GM23338 (cell line): ENCODE data around the gene GALR2. TPM values are rescaled to one million over a fixed set of nuclear protein-coding genes. Genes with fewer than 3 reads are reported as not detected.
A peak's percentile ranks its signal among the peaks of the same experiment; 100 is the strongest.

Experiments
- ATAC-seq: fragments of 200-7000 bp; cut with Tn5 transposase; 3 replicates; pipeline ENCODE4 v1.9.1; 2020
- DNase-seq: peaks from one replicate; pipeline ENCODE4 v3.0.0-alpha.2; 2015; ENCODE audit warnings: low spot score
- H2AFZ ChIP-seq: fragments of 200-600 bp; sonication (generic); 2 replicates; pipeline ENCODE4 v1.8.0; 2016; ENCODE audit warnings: antibody characterized with exemption, mild to moderate bottlenecking, moderate library complexity
- H3F3A ChIP-seq: fragments of 200-600 bp; sonication (generic); replicated peaks from 2 replicates; pipeline ENCODE4 v1.8.0; 2017; ENCODE audit warnings: antibody characterized with exemption, mixed run types, low read depth
- H3K27ac ChIP-seq: fragments of 200-600 bp; sonication (generic); 2 replicates; pipeline ENCODE4 v1.6.1; 2016; ENCODE audit warnings: low read depth
- H3K27me3 ChIP-seq: fragments of 200-600 bp; sonication (generic); 2 replicates; pipeline ENCODE4 v1.8.0; 2016; ENCODE audit warnings: mild to moderate bottlenecking, mixed run types, moderate library complexity; ENCODE audit not compliant: insufficient read depth
- H3K36me3 ChIP-seq: fragments of 200-600 bp; sonication (generic); 2 replicates; pipeline ENCODE4 v1.8.0; 2016; ENCODE audit warnings: mild to moderate bottlenecking; ENCODE audit not compliant: insufficient read depth
- H3K4me1 ChIP-seq: fragments of 200-600 bp; sonication (generic); 2 replicates; pipeline ENCODE4 v1.8.0; 2016; ENCODE audit warnings: mild to moderate bottlenecking, moderate library complexity; ENCODE audit not compliant: insufficient read depth
- H3K4me2 ChIP-seq: fragments of 200-600 bp; sonication (generic); 2 replicates; pipeline ENCODE4 v1.7.1; 2017; ENCODE audit warnings: mixed run types
- H3K4me3 ChIP-seq: fragments of 200-600 bp; sonication (generic); 2 replicates; pipeline ENCODE4 v1.6.1; 2016; ENCODE audit warnings: mixed run types
- H3K79me2 ChIP-seq: fragments of 200-600 bp; sonication (generic); replicated peaks from 2 replicates; pipeline ENCODE4 v1.8.0; 2017; ENCODE audit warnings: mild to moderate bottlenecking; ENCODE audit not compliant: insufficient read depth
- H3K9me2 ChIP-seq: fragments of 200-600 bp; sonication (generic); 2 replicates; pipeline ENCODE4 v1.8.0; 2017; ENCODE audit not compliant: insufficient read depth
- H4K20me1 ChIP-seq: fragments of 200-600 bp; sonication (generic); replicated peaks from 2 replicates; pipeline ENCODE4 v1.8.0; 2017; ENCODE audit warnings: mild to moderate bottlenecking; ENCODE audit not compliant: insufficient read depth
- H3K27ac Mint-ChIP-seq: 2 replicates; pipeline ENCODE4 v1.8.0; 2020; ENCODE audit warnings: inconsistent platforms, mild to moderate bottlenecking, moderate library complexity, mixed read lengths
- H3K27me3 Mint-ChIP-seq: 3 replicates; pipeline ENCODE4 v1.8.0; 2022; ENCODE audit warnings: low read depth, mild to moderate bottlenecking, moderate library complexity, mixed read lengths, inconsistent platforms; ENCODE audit not compliant: insufficient read depth, poor library complexity
- H3K36me3 Mint-ChIP-seq: 3 replicates; pipeline ENCODE4 v1.8.0; 2021; ENCODE audit warnings: low read depth, mild to moderate bottlenecking, inconsistent platforms, moderate library complexity, mixed read lengths
- H3K4me1 Mint-ChIP-seq: 3 replicates; pipeline ENCODE4 v1.8.0; 2020; ENCODE audit warnings: mild to moderate bottlenecking, inconsistent platforms, mixed read lengths
- H3K4me3 Mint-ChIP-seq: 3 replicates; pipeline ENCODE4 v1.8.0; 2021; ENCODE audit warnings: moderate library complexity, mild to moderate bottlenecking, inconsistent platforms, mixed read lengths
- H3K9me3 Mint-ChIP-seq: 3 replicates; pipeline ENCODE4 v1.8.0; 2020; ENCODE audit warnings: moderate library complexity, mild to moderate bottlenecking, inconsistent platforms, mixed read lengths
- CREB1 ChIP-seq: fragments of 250-450 bp; sonication (Bioruptor Pico); IDR thresholded peaks from 2 replicates; pipeline ENCODE4 v1.5.0; 2020; ENCODE audit warnings: low read depth, mild to moderate bottlenecking, moderate library complexity
- EZH2 ChIP-seq: fragments of 200-600 bp; sonication (generic); IDR thresholded peaks from one replicate; pipeline ENCODE4 v1.8.0; 2017; ENCODE audit warnings: antibody characterized with exemption, mild to moderate bottlenecking, low read depth; ENCODE audit not compliant: unreplicated experiment
- EZH2phosphoT487 ChIP-seq: fragments of 200-600 bp; sonication (generic); IDR thresholded peaks from one replicate; pipeline ENCODE4 v1.8.1; 2018; ENCODE audit warnings: antibody characterized with exemption; ENCODE audit not compliant: unreplicated experiment
- JUNB ChIP-seq: IDR thresholded peaks from one replicate; pipeline ENCODE4 v1.6.1; 2016; ENCODE audit warnings: antibody characterized with exemption; ENCODE audit not compliant: unreplicated experiment
- NANOG ChIP-seq: IDR thresholded peaks from 2 replicates; pipeline ENCODE4 v1.6.1; 2016; ENCODE audit warnings: antibody characterized with exemption, borderline replicate concordance
- POLR2AphosphoS5 ChIP-seq: IDR thresholded peaks from 2 replicates; pipeline ENCODE4 v1.6.1; 2016; ENCODE audit warnings: antibody characterized with exemption, low read depth
- STAT1 ChIP-seq: IDR thresholded peaks from one replicate; pipeline ENCODE4 v1.6.1; 2016; ENCODE audit warnings: antibody characterized with exemption; ENCODE audit not compliant: unreplicated experiment
- ZNF114 ChIP-seq: fragments of 250-450 bp; sonication (Bioruptor Pico); IDR thresholded peaks from 2 replicates; pipeline ENCODE4 v1.5.0; 2020; ENCODE audit warnings: mild to moderate bottlenecking, moderate library complexity
- ZNF331 ChIP-seq: fragments of 250-450 bp; sonication (Bioruptor Pico); IDR thresholded peaks from 2 replicates; pipeline ENCODE4 v1.5.0; 2020; ENCODE audit warnings: low read depth, mild to moderate bottlenecking, moderate library complexity
- polyA plus RNA-seq: library from polyadenylated mRNA; unstranded; fragments of >200 nt; fragmentation: Nextera tagmentation; extraction: Ambion mirVana; gene quantifications from 2 replicates; pipeline ENCODE4 v1.2.1, GENCODE V29; 2016
- total RNA-seq: library from RNA; depleted of rRNA; stranded (reverse); fragments of >200 nt; shearing (Covaris generic); gene quantifications from 2 replicates; pipeline ENCODE4 v1.2.3, GENCODE V29; 2014
- TF ChIP-seq, protein P1 (sequence below), 2 experiments: fragments of 200-600 bp in 1 of 2; sonication (generic) in 1 of 2; conservative IDR thresholded peaks; 2 replicates each; pipeline versions ENCODE4 v1.5.1 to v1.6.1; 2016 to 2017; ENCODE audit warnings: antibody characterized with exemption in 2 of 2, low read depth in 2 of 2, mild to moderate bottlenecking in 2 of 2, moderate library complexity in 1 of 2
- TF ChIP-seq, protein P2 (sequence below): IDR thresholded peaks from 2 replicates; pipeline ENCODE4 v1.6.1; 2016; ENCODE audit warnings: antibody characterized with exemption
- TF ChIP-seq, protein P3 (sequence below): fragments of 250-450 bp; sonication (Bioruptor Pico); IDR thresholded peaks from 2 replicates; pipeline ENCODE4 v1.5.0; 2020; ENCODE audit warnings: mild to moderate bottlenecking, moderate library complexity
- TF ChIP-seq, protein P4 (sequence below): IDR thresholded peaks from one replicate; pipeline ENCODE4 v1.6.1; 2018; ENCODE audit warnings: antibody characterized with exemption; ENCODE audit not compliant: unreplicated experiment

Gene GALR2
- total and polyA plus RNA-seq, 2 experiments from 2014 or later = 0.50 to 2.2 TPM

DNA sequence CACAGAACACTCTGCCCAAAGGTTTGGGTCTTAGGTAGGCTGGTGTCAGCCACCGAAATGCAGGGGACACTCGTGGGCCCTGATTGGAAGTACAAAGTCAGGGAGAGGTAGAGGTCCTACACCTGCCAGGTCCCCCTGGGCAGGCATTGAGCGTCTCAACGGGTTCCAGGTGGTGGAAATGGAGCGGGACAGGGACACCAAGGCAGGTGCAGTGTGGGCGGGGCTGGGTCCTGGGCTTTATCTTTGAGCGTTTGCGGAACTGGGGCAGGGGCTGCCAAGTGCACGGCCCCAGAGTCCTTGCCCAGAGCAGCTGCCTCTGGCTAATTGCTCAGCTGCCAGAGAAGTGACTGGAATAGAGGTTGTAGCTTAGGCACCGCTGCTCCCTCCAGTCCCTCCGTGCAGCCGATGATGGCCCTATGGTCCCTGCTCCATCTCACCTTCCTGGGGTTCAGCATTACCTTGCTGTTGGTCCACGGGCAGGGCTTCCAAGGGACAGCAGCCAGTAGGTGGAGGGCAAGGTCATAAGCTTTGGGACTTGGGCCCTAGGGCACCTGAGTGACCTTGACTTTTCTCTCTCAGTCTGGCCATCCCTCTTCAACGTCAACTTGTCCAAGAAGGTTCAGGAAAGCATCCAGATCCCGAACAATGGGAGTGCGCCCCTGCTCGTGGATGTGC is 4.4 kb downstream of the GALR2 start, which contains the start of gene ZACN:
Gene ZACN, plus strand, starts transcription at position 323 of the 675 bp plus-strand sequence. Its CDS starts 83 bp downstream, at position 406.
- Mint-ChIP-seq H3K36me3 (peaks cover 11% of the 10 kb centered on the region; the same call in 1 of the 3 replicates), H3K9me3 (no peaks in the 10 kb centered on the region; the same call in 2 of the 3 replicates), H3K27me3 (peaks cover 79% of the 10 kb centered on the region), H3K27ac (no peak within 1 kb of the TSS), H3K4me1 (peaks cover 51% of the 10 kb centered on the region), H3K4me3 (peak within 1 kb of the TSS; percentile 55)
- no peak for ATAC-seq
- peak within 1 kb of the TSS; percentile 52 for H3K4me3 ChIP-seq
- peaks cover 59% of the 10 kb centered on the region for H3K27me3 ChIP-seq
- H3K4me2 ChIP-seq = peak within 1 kb of the TSS; percentile 88
- no peaks in the 10 kb centered on the region for H3K79me2 ChIP-seq
- peaks cover 34% of the 10 kb centered on the region for H3F3A ChIP-seq
- no peak within 1 kb of the TSS for H2AFZ ChIP-seq
- 0 out of 2 replicates have a peak, but pooled peaks cover 7% of the 10 kb centered on the region for H4K20me1 ChIP-seq
- no peak within 1 kb of the TSS for H3K27ac ChIP-seq
- H3K4me1 ChIP-seq = peaks cover 41% of the 10 kb centered on the region
- TF ChIP-seq POLR2AphosphoS5 (no peak), CREB1 (no peak), ZNF331 (CRISPR knock-in tag) (no peak), ZNF114 (CRISPR knock-in tag) (no peak), STAT1 (no peak), NANOG (no peak), EZH2phosphoT487 (no peak), JUNB (no peak), EZH2 (no peak)
- TF ChIP-seq, protein P1, sequence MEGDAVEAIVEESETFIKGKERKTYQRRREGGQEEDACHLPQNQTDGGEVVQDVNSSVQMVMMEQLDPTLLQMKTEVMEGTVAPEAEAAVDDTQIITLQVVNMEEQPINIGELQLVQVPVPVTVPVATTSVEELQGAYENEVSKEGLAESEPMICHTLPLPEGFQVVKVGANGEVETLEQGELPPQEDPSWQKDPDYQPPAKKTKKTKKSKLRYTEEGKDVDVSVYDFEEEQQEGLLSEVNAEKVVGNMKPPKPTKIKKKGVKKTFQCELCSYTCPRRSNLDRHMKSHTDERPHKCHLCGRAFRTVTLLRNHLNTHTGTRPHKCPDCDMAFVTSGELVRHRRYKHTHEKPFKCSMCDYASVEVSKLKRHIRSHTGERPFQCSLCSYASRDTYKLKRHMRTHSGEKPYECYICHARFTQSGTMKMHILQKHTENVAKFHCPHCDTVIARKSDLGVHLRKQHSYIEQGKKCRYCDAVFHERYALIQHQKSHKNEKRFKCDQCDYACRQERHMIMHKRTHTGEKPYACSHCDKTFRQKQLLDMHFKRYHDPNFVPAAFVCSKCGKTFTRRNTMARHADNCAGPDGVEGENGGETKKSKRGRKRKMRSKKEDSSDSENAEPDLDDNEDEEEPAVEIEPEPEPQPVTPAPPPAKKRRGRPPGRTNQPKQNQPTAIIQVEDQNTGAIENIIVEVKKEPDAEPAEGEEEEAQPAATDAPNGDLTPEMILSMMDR (conservative IDR thresholded peaks at IDR 0.05; ENCODE audit: low read depth in 2 of 2) = no peak
- TF ChIP-seq, protein P2, sequence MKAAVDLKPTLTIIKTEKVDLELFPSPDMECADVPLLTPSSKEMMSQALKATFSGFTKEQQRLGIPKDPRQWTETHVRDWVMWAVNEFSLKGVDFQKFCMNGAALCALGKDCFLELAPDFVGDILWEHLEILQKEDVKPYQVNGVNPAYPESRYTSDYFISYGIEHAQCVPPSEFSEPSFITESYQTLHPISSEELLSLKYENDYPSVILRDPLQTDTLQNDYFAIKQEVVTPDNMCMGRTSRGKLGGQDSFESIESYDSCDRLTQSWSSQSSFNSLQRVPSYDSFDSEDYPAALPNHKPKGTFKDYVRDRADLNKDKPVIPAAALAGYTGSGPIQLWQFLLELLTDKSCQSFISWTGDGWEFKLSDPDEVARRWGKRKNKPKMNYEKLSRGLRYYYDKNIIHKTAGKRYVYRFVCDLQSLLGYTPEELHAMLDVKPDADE = no peak
- TF ChIP-seq, protein P3, sequence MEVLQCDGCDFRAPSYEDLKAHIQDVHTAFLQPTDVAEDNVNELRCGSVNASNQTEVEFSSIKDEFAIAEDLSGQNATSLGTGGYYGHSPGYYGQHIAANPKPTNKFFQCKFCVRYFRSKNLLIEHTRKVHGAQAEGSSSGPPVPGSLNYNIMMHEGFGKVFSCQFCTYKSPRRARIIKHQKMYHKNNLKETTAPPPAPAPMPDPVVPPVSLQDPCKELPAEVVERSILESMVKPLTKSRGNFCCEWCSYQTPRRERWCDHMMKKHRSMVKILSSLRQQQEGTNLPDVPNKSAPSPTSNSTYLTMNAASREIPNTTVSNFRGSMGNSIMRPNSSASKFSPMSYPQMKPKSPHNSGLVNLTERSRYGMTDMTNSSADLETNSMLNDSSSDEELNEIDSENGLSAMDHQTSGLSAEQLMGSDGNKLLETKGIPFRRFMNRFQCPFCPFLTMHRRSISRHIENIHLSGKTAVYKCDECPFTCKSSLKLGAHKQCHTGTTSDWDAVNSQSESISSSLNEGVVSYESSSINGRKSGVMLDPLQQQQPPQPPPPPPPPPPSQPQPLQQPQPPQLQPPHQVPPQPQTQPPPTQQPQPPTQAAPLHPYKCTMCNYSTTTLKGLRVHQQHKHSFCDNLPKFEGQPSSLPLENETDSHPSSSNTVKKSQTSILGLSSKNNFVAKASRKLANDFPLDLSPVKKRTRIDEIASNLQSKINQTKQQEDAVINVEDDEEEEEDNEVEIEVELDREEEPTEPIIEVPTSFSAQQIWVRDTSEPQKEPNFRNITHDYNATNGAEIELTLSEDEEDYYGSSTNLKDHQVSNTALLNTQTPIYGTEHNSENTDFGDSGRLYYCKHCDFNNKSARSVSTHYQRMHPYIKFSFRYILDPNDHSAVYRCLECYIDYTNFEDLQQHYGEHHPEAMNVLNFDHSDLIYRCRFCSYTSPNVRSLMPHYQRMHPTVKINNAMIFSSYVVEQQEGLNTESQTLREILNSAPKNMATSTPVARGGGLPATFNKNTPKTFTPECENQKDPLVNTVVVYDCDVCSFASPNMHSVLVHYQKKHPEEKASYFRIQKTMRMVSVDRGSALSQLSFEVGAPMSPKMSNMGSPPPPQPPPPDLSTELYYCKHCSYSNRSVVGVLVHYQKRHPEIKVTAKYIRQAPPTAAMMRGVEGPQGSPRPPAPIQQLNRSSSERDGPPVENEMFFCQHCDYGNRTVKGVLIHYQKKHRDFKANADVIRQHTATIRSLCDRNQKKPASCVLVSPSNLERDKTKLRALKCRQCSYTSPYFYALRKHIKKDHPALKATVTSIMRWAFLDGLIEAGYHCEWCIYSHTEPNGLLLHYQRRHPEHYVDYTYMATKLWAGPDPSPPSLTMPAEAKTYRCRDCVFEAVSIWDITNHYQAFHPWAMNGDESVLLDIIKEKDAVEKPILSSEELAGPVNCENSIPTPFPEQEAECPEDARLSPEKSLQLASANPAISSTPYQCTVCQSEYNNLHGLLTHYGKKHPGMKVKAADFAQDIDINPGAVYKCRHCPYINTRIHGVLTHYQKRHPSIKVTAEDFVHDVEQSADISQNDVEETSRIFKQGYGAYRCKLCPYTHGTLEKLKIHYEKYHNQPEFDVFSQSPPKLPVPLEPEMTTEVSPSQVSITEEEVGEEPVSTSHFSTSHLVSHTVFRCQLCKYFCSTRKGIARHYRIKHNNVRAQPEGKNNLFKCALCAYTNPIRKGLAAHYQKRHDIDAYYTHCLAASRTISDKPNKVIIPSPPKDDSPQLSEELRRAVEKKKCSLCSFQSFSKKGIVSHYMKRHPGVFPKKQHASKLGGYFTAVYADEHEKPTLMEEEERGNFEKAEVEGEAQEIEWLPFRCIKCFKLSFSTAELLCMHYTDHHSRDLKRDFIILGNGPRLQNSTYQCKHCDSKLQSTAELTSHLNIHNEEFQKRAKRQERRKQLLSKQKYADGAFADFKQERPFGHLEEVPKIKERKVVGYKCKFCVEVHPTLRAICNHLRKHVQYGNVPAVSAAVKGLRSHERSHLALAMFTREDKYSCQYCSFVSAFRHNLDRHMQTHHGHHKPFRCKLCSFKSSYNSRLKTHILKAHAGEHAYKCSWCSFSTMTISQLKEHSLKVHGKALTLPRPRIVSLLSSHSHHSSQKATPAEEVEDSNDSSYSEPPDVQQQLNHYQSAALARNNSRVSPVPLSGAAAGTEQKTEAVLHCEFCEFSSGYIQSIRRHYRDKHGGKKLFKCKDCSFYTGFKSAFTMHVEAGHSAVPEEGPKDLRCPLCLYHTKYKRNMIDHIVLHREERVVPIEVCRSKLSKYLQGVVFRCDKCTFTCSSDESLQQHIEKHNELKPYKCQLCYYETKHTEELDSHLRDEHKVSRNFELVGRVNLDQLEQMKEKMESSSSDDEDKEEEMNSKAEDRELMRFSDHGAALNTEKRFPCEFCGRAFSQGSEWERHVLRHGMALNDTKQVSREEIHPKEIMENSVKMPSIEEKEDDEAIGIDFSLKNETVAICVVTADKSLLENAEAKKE (CRISPR knock-in tag) = no peak
- TF ChIP-seq, protein P4, sequence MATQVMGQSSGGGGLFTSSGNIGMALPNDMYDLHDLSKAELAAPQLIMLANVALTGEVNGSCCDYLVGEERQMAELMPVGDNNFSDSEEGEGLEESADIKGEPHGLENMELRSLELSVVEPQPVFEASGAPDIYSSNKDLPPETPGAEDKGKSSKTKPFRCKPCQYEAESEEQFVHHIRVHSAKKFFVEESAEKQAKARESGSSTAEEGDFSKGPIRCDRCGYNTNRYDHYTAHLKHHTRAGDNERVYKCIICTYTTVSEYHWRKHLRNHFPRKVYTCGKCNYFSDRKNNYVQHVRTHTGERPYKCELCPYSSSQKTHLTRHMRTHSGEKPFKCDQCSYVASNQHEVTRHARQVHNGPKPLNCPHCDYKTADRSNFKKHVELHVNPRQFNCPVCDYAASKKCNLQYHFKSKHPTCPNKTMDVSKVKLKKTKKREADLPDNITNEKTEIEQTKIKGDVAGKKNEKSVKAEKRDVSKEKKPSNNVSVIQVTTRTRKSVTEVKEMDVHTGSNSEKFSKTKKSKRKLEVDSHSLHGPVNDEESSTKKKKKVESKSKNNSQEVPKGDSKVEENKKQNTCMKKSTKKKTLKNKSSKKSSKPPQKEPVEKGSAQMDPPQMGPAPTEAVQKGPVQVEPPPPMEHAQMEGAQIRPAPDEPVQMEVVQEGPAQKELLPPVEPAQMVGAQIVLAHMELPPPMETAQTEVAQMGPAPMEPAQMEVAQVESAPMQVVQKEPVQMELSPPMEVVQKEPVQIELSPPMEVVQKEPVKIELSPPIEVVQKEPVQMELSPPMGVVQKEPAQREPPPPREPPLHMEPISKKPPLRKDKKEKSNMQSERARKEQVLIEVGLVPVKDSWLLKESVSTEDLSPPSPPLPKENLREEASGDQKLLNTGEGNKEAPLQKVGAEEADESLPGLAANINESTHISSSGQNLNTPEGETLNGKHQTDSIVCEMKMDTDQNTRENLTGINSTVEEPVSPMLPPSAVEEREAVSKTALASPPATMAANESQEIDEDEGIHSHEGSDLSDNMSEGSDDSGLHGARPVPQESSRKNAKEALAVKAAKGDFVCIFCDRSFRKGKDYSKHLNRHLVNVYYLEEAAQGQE = no peak
- no peak for DNase-seq
- no peaks in the 10 kb centered on the region for H3K9me2 ChIP-seq
- H3K36me3 ChIP-seq = no peaks in the 10 kb centered on the region
